HG02759 (cell line): ENCODE data around the gene ATN1.
"Not testable (repeated sequence)": the region's sequence is repeated elsewhere in the genome, so short reads cannot be mapped to it uniquely, and the experiment has no call there.

Experiments used
- ATAC-seq: cut with Tn5 transposase; IDR thresholded peaks from one replicate; pipeline ENCODE4 v1.9.1; 2021; ENCODE audit warnings: mild to moderate bottlenecking, moderate library complexity; ENCODE audit not compliant: unreplicated experiment

Gene ATN1

GRCh38 chr12:6904280-6905276 lies 23.2 kb upstream of the ATN1 start, which contains the start of gene LRRC23:
TSS of gene LRRC23 (plus strand) at chr12:6904822. CDS start at chr12:6905634, 812 bp downstream.
- ATAC-seq, result peak; percentile 97

GRCh38 chr12:6905414-6906040 lies 22.2 kb upstream of the ATN1 start:
- ATAC-seq, result no peak

- not testable (repeated sequence) for ATAC-seq
Observed at GRCh38 chr12:6908141-6908540, 19.6 kb upstream of the ATN1 start.

GRCh38 chr12:6909421-6910145 lies 18.2 kb upstream of the ATN1 start:
- ATAC-seq, result no peak

GRCh38 chr12:6912164-6912935 lies 15.4 kb upstream of the ATN1 start:
- ATAC-seq, result no peak

- peak; percentile 79 for ATAC-seq
Observed at GRCh38 chr12:6914246-6914946, 13.4 kb upstream of the ATN1 start, which contains the start of gene ENO2. TSS of gene ENO2 (plus strand) at chr12:6914580. CDS start at chr12:6915833, 1,253 bp downstream.

GRCh38 chr12:6914947-6915788 lies 12.6 kb upstream of the ATN1 start:
- ATAC-seq, result no peak

- no peak for ATAC-seq
Observed at GRCh38 chr12:6915789-6916285, 11.9 kb upstream of the ATN1 start.

GRCh38 chr12:6916426-6917200 lies 11.1 kb upstream of the ATN1 start:
- no peak for ATAC-seq

- ATAC-seq, result no peak
Observed at GRCh38 chr12:6917491-6918231, 10.1 kb upstream of the ATN1 start.

- ATAC-seq, result no peak
Observed at GRCh38 chr12:6919588-6919987, 8.2 kb upstream of the ATN1 start.

GRCh38 chr12:6921539-6921938 lies 6.2 kb upstream of the ATN1 start:
- no peak for ATAC-seq

GRCh38 chr12:6921996-6922946 lies 5.5 kb upstream of the ATN1 start:
- peak; percentile 39 for ATAC-seq

- ATAC-seq, result no peak
Observed at GRCh38 chr12:6923003-6923732, 4.6 kb upstream of the ATN1 start.

- no peak for ATAC-seq
Observed at GRCh38 chr12:6923851-6924250, 3.9 kb upstream of the ATN1 start.

GRCh38 chr12:6925239-6925539 lies 2.6 kb upstream of the ATN1 start:
- ATAC-seq, result no peak
